ENCODE measurements around the gene RGS14.
A peak's percentile ranks its signal among the peaks of the same experiment; 100 is the strongest.

DNA sequence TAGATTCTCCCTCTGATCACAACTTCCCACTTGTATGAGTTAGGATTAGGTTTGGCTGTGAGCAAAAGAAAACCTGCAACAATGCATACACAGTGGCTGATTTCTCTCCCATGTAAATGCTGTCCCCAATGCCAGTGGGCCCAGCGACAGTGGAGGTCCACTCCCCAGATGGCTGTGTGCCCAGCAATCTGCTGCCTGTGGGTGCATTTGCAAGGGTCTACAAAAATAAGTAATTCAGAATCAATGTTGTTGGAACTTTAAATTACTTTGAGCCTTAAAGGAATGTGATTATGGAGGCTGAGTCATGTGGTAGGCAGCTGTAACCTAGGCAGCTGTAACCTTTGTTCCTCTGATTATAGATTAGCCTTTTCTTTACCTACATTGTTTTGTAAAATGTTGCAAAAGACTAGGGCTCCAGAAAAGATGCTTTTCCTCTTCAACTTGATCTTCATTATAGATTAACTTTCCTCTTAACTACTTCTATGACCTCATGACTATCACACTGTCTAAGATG is 31.8 kb upstream of the RGS14 start:
- TF ChIP-seq, protein P1, sequence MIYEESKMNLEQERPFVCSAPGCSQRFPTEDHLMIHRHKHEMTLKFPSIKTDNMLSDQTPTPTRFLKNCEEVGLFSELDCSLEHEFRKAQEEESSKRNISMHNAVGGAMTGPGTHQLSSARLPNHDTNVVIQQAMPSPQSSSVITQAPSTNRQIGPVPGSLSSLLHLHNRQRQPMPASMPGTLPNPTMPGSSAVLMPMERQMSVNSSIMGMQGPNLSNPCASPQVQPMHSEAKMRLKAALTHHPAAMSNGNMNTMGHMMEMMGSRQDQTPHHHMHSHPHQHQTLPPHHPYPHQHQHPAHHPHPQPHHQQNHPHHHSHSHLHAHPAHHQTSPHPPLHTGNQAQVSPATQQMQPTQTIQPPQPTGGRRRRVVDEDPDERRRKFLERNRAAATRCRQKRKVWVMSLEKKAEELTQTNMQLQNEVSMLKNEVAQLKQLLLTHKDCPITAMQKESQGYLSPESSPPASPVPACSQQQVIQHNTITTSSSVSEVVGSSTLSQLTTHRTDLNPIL (CRISPR knock-in tag; IDR thresholded peaks at IDR 0.05; ENCODE audit: low read depth), result no peak
- TF ChIP-seq ARNTL (CRISPR knock-in tag; IDR thresholded peaks at IDR 0.05; ENCODE audit: borderline replicate concordance, low read depth) (no peak), ZNF70 (CRISPR knock-in tag; IDR thresholded peaks at IDR 0.05) (no peak), ZNF8 (CRISPR knock-in tag; IDR thresholded peaks at IDR 0.05) (no peak), OSR1 (CRISPR knock-in tag; IDR thresholded peaks at IDR 0.05) (no peak), ISL1 (CRISPR knock-in tag; IDR thresholded peaks at IDR 0.05) (0 out of 2 replicates have a peak, but pooled peaks have one; percentile 14), GLIS3 (CRISPR knock-in tag; IDR thresholded peaks at IDR 0.05) (no peak), ZFP3 (CRISPR knock-in tag; IDR thresholded peaks at IDR 0.05) (no peak), ZNF565 (CRISPR knock-in tag; conservative IDR thresholded peaks at IDR 0.05; ENCODE audit: low read depth) (no peak), RARB (CRISPR knock-in tag; IDR thresholded peaks at IDR 0.05) (no peak)
- TF ChIP-seq, protein P2, sequence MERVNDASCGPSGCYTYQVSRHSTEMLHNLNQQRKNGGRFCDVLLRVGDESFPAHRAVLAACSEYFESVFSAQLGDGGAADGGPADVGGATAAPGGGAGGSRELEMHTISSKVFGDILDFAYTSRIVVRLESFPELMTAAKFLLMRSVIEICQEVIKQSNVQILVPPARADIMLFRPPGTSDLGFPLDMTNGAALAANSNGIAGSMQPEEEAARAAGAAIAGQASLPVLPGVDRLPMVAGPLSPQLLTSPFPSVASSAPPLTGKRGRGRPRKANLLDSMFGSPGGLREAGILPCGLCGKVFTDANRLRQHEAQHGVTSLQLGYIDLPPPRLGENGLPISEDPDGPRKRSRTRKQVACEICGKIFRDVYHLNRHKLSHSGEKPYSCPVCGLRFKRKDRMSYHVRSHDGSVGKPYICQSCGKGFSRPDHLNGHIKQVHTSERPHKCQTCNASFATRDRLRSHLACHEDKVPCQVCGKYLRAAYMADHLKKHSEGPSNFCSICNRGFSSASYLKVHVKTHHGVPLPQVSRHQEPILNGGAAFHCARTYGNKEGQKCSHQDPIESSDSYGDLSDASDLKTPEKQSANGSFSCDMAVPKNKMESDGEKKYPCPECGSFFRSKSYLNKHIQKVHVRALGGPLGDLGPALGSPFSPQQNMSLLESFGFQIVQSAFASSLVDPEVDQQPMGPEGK (CRISPR knock-in tag; IDR thresholded peaks at IDR 0.05; ENCODE audit: borderline replicate concordance), result no peak
- TF ChIP-seq, protein P3, sequence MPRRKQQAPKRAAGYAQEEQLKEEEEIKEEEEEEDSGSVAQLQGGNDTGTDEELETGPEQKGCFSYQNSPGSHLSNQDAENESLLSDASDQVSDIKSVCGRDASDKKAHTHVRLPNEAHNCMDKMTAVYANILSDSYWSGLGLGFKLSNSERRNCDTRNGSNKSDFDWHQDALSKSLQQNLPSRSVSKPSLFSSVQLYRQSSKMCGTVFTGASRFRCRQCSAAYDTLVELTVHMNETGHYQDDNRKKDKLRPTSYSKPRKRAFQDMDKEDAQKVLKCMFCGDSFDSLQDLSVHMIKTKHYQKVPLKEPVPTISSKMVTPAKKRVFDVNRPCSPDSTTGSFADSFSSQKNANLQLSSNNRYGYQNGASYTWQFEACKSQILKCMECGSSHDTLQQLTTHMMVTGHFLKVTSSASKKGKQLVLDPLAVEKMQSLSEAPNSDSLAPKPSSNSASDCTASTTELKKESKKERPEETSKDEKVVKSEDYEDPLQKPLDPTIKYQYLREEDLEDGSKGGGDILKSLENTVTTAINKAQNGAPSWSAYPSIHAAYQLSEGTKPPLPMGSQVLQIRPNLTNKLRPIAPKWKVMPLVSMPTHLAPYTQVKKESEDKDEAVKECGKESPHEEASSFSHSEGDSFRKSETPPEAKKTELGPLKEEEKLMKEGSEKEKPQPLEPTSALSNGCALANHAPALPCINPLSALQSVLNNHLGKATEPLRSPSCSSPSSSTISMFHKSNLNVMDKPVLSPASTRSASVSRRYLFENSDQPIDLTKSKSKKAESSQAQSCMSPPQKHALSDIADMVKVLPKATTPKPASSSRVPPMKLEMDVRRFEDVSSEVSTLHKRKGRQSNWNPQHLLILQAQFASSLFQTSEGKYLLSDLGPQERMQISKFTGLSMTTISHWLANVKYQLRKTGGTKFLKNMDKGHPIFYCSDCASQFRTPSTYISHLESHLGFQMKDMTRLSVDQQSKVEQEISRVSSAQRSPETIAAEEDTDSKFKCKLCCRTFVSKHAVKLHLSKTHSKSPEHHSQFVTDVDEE (CRISPR knock-in tag; IDR thresholded peaks at IDR 0.05), result no peak
